ENCODE measurements around the gene MDC1.
"Not testable (repeated sequence)": the region's sequence is repeated elsewhere in the genome, so short reads cannot be mapped to it uniquely, and the experiment has no call there.

The MDC1 gene

GRCh38 chr6:30683183-30683979 is 33.7 kb downstream of the MDC1 start:
- peak in 3 of 56 donors; percentile 8 to 29 (median 28) for DNase-seq

- DNase-seq, result peak in 31 of 56 donors; percentile 9 to 66 (median 28)
These were observed 34.7 kb downstream of the MDC1 start for GRCh38 chr6:30682143-30683117.

- no peak for DNase-seq
These were observed 35.3 kb downstream of the MDC1 start for GRCh38 chr6:30681766-30682142.

- DNase-seq, result no peak
These were observed 37.1 kb downstream of the MDC1 start for GRCh38 chr6:30679765-30680535.

- peak in 53 of 56 donors; percentile 19 to 91 (median 70) for DNase-seq
These were observed 37.9 kb downstream of the MDC1 start for GRCh38 chr6:30678964-30679726.

GRCh38 chr6:30676660-30677285 is 40.3 kb downstream of the MDC1 start:
- DNase-seq, result no peak

GRCh38 chr6:30672445-30673253 is 44.4 kb downstream of the MDC1 start, which contains the start of gene DHX16:
Gene DHX16, minus strand, starts transcription at chr6:30673006. Its CDS starts 165 bp downstream, at chr6:30672841.
- DNase-seq, result peak in 55 of 56 donors; percentile 38 to 93 (median 79)

- DNase-seq, result no peak
These were observed 46.1 kb downstream of the MDC1 start for GRCh38 chr6:30670760-30671527.

GRCh38 chr6:30666300-30666699 is 50.8 kb downstream of the MDC1 start:
- not testable (repeated sequence) for DNase-seq

- DNase-seq, result no peak
These were observed 51.9 kb downstream of the MDC1 start for GRCh38 chr6:30664994-30665767.

- not testable (repeated sequence) for DNase-seq
These were observed 59.2 kb downstream of the MDC1 start for GRCh38 chr6:30657922-30658321.

- peak in 9 of 56 donors; percentile 4 to 33 (median 5) for DNase-seq
These were observed 59.6 kb downstream of the MDC1 start for GRCh38 chr6:30657454-30657853.

GRCh38 chr6:30656513-30656912 is 60.6 kb downstream of the MDC1 start:
- DNase-seq, result peak in 4 of 56 donors; percentile 4 to 14 (median 8)

GRCh38 chr6:30655743-30656094 is 61.4 kb downstream of the MDC1 start:
- no peak for DNase-seq

GRCh38 chr6:30654798-30655742 is 62.0 kb downstream of the MDC1 start:
- DNase-seq, result no peak

- DNase-seq, result no peak
These were observed 65.9 kb downstream of the MDC1 start for GRCh38 chr6:30651143-30651542.

Measured in nucleus accumbens (tissue), 56 donors.